GM12872 (cell line): ENCODE data around the gene ORC5.

Experiments used
- CTCF ChIP-seq: IDR thresholded peaks from 3 replicates; pipeline ENCODE4 v1.5.1; 2011; ENCODE audit warnings: low read depth, mild to moderate bottlenecking, low read length, moderate library complexity; ENCODE audit not compliant: insufficient read depth

The ORC5 gene

GRCh38 chr7:104209063-104209462 lies 1.2 kb upstream of the ORC5 start:
- TF ChIP-seq CTCF: no peak

- TF ChIP-seq CTCF: no peak
Measured at GRCh38 chr7:104208421-104208780, 588 bp upstream of the ORC5 start.

GRCh38 chr7:104207348-104207730 lies 474 bp downstream of the ORC5 start:
- TF ChIP-seq CTCF: no peak

GRCh38 chr7:104206841-104207240 lies 972 bp downstream of the ORC5 start:
- TF ChIP-seq CTCF: no peak

GRCh38 chr7:104198673-104199278 lies 9.0 kb downstream of the ORC5 start:
- TF ChIP-seq CTCF: no peak

DNA sequence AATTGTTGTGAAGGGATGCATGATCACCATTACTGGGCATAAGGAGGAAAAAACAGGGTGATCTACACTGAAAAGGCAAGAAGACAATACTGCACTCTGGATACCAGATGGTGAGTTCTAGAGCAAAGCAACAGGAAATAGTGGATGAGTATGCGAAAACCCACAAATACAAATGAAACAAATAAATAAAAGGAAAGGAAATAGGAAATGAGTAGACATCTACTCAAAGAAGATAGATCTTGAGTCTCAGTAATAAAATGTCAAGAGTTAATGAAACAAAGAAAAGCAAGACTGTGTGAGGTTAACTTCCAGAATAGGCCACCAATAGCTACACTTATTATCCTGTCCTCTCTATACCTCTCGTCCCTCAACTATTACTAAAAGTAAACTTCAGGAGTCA lies 11.7 kb downstream of the ORC5 start:
- TF ChIP-seq CTCF: no peak

DNA sequence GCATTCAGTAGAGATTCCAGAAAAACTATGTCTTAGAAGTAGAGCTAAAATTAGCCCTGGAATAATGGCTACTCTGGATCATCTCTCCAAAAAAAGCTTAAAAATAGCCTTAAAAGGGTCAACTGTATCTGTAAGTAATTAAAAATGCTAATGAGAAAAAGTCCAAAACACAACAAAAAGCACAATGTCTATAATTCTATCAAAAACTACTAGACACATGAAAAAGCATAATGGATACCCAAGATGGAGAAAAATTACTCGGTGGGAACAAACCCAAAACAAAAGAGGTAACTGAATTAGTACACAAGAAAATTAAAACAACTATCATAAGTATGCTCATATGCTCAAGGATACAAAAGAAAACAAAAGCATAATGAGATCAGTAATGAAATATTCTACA lies 15.4 kb downstream of the ORC5 start:
- TF ChIP-seq CTCF: no peak

- no peak for TF ChIP-seq CTCF
Measured at GRCh38 chr7:104185346-104185745, 22.5 kb downstream of the ORC5 start.
